ENCODE data around the gene MAEL.

DNA sequence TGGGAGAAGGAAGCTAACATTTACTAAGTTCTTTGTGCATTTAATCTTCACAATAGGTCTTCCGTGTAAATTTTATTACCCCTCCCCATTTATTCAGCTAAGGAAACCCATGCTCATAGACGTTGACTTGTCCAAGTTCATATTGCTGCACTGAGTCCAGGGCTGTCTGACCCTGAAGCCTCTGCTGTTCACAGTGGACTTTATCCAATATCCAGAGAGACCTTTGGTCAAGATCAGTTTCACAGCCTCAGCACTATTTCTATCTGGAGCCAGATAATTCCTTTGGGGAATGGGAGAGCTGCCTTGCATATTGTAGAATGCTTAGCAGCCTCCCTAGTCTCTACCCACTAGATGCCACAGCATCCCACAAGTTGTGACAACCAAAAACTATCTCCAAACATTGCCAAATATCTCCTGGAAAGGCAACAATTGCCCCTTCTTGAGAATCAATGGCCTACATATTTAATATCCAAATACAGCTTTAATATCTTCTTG lies 40.2 kb upstream of the MAEL start:
- TF ChIP-seq CTCF (IDR thresholded peaks at IDR 0.05) (no peak), REST (IDR thresholded peaks at IDR 0.05; ENCODE audit: insufficient read depth in 1 of 2, low read depth in 2 of 2, low read length in 1 of 2) (no peak), POLR2AphosphoS5 (IDR thresholded peaks at IDR 0.05; ENCODE audit: low read depth, low read length) (no peak), TCF7L2 (IDR thresholded peaks at IDR 0.05; ENCODE audit: low read depth, low read length) (no peak)

All from Panc1 (cell line).